HG03571 (cell line): ENCODE results near the gene HGD.
"Not testable (repeated sequence)": the region's sequence is repeated elsewhere in the genome, so short reads cannot be mapped to it uniquely, and the experiment has no call there.

Source experiments
- ATAC-seq: cut with Tn5 transposase; IDR thresholded peaks from one replicate; pipeline ENCODE4 v1.9.1; 2021; ENCODE audit not compliant: unreplicated experiment

The HGD gene

DNA sequence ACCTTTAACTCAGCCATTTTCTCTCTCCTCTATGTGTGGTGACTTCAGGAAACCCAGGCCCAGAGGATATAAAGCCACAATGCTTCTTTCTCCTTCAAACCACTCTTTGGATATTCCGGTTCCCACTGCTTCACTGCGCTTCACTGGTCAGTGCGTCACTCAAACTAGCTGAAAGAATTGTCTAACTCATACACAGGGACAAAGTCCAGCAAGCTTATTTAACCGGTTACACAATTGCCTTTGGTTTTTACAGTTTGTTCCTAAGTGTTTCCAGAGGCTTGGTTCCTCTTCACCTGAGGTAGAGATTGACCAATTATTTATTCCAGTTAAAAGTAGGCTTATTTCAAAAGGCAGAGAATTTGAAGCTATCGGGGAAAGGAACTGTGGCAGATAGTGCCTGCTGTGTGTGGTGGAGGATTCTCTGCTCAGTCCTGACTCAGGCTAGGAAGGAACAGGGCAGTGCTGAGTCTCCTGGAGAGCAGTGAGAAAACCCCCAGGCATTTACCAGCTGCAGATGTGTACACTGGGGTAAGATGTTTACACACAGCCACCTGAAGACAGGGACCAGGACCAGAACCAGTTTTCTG lies at the start of gene HGD:
HGD (minus strand) TSS at position 145 of the 587 bp plus-strand sequence; CDS start at position 17, 128 bp downstream.
- no peak for ATAC-seq

DNA sequence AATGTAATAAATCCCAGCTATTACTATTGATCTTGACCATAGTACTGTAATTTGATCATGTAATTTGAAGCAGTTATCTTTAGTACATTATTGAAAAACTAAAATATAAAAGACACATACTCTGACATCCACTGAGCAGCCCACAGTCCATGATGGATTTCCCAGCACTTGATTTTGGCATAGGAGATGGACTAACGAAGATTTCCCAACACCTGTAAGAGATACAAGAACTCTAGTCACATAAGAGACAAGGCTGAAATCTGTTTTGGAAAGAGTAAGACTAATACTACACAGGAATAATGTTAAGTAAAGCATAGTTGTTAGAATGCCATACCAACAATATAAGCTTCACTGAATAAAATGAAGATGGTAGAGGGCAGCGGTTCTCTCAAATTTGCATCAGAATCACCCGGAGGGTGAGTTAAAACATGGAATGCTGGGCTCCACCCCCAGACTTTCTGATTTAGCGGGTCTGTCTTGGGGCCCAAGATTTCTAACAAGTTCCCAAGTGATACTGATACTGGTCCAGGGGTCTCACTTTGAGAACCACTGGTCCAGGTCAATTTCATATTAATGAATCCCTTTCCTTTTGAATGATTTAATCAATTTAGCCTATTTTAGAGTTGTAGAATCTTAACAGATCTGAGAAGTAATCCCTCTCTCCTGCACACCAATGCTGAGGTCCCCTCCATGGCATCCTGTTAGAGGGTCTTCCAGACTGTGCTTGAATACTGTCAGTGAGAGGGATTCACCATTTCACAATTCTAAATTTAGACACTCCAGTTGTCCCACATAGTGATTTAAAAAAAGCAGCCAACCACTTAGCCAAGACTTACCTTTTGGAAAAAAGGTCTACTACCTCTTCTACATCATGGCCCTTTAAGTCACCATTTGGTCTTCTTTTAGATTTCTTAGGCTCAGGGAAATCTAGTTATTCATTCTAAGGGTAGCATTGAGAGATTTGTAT lies 48.8 kb upstream of the HGD start:
- ATAC-seq = no peak

DNA sequence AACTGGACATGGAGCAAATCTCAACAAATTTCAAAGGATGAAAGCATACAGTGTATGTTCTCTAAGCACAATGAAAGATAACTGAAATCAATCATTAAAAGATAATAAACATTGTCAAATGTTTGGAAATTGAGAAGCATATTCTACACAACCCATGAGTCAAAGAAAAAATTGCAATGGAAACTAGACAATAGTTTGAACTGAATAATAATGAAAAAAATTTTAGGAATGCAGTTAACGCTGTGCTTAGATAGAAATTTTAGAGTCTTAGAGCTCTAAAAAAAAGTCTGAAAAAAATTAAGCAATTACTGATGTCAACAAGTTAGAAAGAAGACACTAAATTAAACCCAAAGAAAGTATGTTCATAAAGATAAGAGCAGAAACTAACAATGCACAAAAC lies 44.8 kb upstream of the HGD start:
- ATAC-seq = no peak

GRCh38 chr3:120719167-120719834 lies 37.3 kb upstream of the HGD start:
- not testable (repeated sequence) for ATAC-seq

- no peak for ATAC-seq
Measured at GRCh38 chr3:120713262-120713661, 31.2 kb upstream of the HGD start.

DNA sequence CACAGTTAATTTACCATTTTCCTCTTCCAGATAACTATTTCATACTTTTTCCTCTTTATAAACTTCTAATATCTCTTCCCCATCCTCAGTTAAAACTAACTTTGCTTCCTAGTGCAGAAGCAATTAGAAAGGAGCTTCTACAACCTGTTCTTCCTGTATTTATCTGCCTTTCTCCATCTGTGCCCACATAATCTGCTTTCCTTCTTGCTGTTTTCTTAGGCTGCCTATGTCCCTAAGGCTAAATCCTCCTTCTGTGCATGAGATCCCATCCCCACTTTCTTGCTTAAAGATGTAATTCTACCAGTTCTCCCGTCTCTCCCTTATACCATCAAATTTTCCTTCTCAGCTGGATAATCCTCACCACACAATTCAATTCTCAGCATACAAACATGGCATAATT lies 28.3 kb upstream of the HGD start:
- no peak for ATAC-seq

GRCh38 chr3:120708408-120708807 lies 26.4 kb upstream of the HGD start:
- no peak for ATAC-seq

GRCh38 chr3:120706950-120707349 lies 24.9 kb upstream of the HGD start:
- no peak for ATAC-seq

- no peak for ATAC-seq
Measured at GRCh38 chr3:120705884-120706582, 24.0 kb upstream of the HGD start.

DNA sequence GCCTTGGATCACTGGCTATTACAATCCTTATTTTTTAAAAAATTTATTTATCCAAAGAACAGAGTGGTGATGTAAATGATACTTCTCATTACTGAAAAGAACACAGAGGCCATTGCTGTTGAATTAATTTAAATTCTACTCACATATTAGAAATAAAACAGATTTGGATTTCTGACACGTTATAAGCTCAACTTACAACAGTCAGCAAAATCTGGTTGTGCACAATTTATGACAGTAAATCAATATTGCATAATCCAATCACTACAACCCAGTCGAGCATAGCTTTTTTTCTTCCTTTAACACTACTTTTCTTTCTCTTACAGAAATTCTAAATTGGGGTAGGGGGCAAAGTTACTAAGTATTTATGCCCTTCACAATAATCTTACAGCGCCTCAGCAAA lies 17.3 kb upstream of the HGD start:
- ATAC-seq = no peak

GRCh38 chr3:120693439-120694171 lies 11.6 kb upstream of the HGD start:
- ATAC-seq = no peak

- ATAC-seq = no peak
Measured at GRCh38 chr3:120689395-120689794, 7.4 kb upstream of the HGD start.

GRCh38 chr3:120688121-120688520 lies 6.1 kb upstream of the HGD start:
- ATAC-seq = peak; percentile 99

DNA sequence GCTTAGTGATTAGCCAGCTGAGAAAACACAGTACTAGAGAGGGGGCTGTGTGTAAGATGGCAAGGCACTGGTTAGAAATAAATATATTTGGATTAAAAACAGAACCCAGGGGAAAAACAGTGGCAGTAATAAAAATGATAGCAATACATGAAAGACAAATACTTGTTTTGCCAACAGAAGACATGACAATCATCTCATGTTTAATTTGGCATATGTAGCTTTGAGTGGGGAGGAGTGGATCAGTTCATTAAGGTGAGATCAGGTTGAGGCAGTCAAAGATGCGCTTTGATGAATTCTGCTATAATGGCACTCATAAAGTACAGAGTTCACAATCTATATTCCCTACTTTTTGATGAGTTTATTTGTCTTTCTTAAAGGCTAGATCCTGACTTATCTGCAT lies 3.4 kb upstream of the HGD start:
- no peak for ATAC-seq

DNA sequence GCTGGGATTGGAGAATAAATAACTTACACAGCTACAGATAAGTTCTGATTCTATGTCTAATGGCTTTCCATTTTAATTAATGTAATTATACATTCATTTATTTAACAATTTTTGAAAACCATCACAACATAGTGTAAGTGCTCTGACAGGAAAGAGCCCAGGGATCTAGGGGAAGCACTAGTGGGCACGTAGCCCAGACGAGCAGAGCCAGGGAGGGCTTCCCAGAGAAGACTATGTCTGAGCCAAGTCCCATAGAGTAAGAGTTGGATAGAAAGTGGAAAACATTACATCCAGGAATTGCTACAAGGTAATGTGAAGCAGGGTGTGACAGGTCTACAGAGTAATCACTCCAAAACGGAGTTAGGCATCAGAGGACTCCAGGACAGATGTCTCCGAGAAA lies 2.9 kb upstream of the HGD start:
- ATAC-seq = no peak

DNA sequence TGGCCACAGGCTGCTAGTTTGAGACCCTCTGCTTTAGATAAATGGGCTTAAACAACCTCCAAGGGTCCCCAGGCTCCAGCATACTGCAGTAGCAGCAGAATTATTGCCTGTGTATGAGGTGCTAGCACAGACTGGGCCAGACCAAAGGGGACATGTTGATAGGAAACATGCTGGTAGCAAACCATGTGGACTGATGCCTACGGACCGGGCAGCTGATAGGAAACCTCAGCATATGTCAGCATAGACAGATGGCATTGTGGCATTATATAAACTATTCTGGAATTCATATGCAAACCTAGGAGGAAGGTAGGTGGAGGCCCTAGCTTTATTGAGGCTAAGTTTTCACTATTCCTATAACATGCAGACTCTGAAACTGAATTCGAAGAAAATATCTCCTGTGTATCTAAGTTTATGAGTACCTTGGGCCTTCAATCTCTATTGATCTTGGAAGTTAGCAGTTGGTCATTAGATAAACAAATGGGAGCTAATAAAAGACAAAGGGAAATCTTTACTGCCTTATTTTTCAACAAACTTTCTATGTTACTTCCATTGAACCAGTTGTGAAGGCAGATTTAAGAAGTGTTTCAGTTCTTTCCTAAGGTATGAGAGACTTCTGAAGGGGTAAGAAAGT lies 1.7 kb upstream of the HGD start:
- ATAC-seq = no peak

- ATAC-seq = no peak
Measured at GRCh38 chr3:120683213-120683612, 1.2 kb upstream of the HGD start.

- no peak for ATAC-seq
Measured at GRCh38 chr3:120681506-120682038, 467 bp downstream of the HGD start.

DNA sequence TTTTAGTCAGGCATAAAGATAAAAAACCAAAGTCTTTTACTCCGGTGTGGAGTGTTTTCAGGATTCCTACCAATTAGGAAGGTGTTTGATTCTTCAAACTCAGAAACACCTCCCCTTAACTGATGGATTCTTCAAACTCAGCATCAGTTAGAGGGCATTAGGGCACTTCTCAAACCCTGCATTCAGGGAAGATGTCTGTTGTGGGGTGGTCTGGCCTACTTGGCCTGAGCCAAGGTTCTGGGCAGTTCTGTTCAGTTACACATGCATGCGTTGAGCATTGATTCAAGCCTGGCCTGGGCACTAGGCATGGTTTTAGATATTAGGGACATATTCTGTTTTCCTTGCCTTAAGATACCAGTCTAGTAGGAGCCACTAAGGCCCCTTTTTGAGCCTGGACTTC lies 1.0 kb downstream of the HGD start:
- no peak for ATAC-seq
